ENCODE results near the gene CDKAL1.

- TF ChIP-seq YY1 (IDR thresholded peaks at IDR 0.05; ENCODE audit: insufficient read depth, insufficient read length) (no peak), ZNF274 (IDR thresholded peaks at IDR 0.05; ENCODE audit: low read depth, low read length) (no peak), SUZ12 (IDR thresholded peaks at IDR 0.05; ENCODE audit: extremely low read depth, insufficient read depth, insufficient read length) (no peak)
These were observed 71.3 kb downstream of the CDKAL1 start for GRCh38 chr6:20605581-20605980.
